ENCODE results near the gene DEFB124.

DEFB124 gene

DNA sequence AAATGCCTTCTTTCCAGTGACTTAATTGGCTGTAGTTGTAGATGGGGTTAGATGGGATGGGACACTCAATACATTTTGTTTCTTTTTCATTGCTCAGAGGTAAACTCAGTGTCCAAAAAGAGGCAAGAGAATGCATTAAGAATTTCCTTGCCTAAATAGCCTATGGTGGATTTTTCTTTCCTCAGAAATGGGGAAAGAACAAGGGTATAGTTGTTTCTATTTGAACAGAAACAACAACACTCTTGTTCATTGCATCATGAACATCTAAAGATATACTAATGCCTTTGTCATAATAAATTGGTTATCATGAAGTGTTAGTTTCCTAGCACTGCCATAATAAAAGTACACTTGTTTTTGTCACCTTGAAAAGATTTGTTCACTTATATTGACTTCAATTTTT, 49.1 kb downstream of the DEFB124 start:
- H3K79me2 ChIP-seq (ENCODE audit: insufficient read depth, low read length): no peaks in the 10 kb centered on the region
- no peak overlapping the region for H3K9ac ChIP-seq (ENCODE audit: low read length)
- no peaks in the 10 kb centered on the region for H3F3A ChIP-seq (ENCODE audit: insufficient read depth)
- no peaks in the 10 kb centered on the region for H3K9me3 ChIP-seq (ENCODE audit: insufficient read depth, low read length)
- no peaks in the 10 kb centered on the region for H3K27me3 ChIP-seq (ENCODE audit: low read length)
- H3K27ac ChIP-seq (ENCODE audit: low read depth, low read length): no peak overlapping the region
- H2AFZ ChIP-seq (ENCODE audit: low read depth, low read length, severe bottlenecking): no peak overlapping the region
- no peaks in the 10 kb centered on the region for H3K36me3 ChIP-seq (ENCODE audit: low read length)
- H4K20me1 ChIP-seq (ENCODE audit: low read depth, low read length): no peaks in the 10 kb centered on the region
- TF ChIP-seq, protein P1, sequence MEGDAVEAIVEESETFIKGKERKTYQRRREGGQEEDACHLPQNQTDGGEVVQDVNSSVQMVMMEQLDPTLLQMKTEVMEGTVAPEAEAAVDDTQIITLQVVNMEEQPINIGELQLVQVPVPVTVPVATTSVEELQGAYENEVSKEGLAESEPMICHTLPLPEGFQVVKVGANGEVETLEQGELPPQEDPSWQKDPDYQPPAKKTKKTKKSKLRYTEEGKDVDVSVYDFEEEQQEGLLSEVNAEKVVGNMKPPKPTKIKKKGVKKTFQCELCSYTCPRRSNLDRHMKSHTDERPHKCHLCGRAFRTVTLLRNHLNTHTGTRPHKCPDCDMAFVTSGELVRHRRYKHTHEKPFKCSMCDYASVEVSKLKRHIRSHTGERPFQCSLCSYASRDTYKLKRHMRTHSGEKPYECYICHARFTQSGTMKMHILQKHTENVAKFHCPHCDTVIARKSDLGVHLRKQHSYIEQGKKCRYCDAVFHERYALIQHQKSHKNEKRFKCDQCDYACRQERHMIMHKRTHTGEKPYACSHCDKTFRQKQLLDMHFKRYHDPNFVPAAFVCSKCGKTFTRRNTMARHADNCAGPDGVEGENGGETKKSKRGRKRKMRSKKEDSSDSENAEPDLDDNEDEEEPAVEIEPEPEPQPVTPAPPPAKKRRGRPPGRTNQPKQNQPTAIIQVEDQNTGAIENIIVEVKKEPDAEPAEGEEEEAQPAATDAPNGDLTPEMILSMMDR (IDR thresholded peaks at IDR 0.05; ENCODE audit: insufficient read depth, low read length, poor library complexity, severe bottlenecking): no peak
- no peak for TF ChIP-seq EZH2phosphoT487 (conservative IDR thresholded peaks at IDR 0.05; ENCODE audit: low read length)
- no peak overlapping the region for H3K4me3 ChIP-seq (ENCODE audit: insufficient read depth, low read length, poor library complexity, severe bottlenecking)
- no peak overlapping the region for H3K4me2 ChIP-seq (ENCODE audit: low read depth, low read length, poor library complexity, severe bottlenecking)
- H3K9me2 ChIP-seq (replicated peaks; ENCODE audit: insufficient read depth, low read length): no peaks in the 10 kb centered on the region

DNA sequence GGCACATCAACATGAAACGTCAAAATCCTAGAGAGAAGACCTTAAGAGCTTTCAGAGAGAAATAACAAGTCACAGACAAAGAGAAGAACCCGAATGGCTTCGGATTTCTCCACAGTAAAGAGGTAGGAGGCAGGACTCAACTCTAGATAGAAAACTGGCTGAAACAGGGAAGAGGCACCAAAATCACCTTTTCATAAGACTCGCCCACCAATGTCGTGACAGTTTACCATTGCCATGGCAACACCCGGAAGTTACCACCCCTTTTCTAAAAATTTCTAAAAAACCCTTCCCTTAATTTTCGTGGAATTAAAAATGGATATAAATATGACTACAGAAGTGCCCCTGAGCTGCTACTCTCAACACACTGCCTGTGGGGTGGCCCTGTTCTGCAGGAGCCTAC, 56.6 kb downstream of the DEFB124 start:
- no peaks in the 10 kb centered on the region for H3K9me3 ChIP-seq (ENCODE audit: insufficient read depth, low read length)
- no peak overlapping the region for H3K27ac ChIP-seq (ENCODE audit: low read depth, low read length)
- no peaks in the 10 kb centered on the region for H4K20me1 ChIP-seq (ENCODE audit: low read depth, low read length)
- H3F3A ChIP-seq (ENCODE audit: insufficient read depth): no peaks in the 10 kb centered on the region
- no peaks in the 10 kb centered on the region for H3K27me3 ChIP-seq (ENCODE audit: low read length)
- TF ChIP-seq, protein P1 (IDR thresholded peaks at IDR 0.05; ENCODE audit: insufficient read depth, low read length, poor library complexity, severe bottlenecking): no peak
- TF ChIP-seq EZH2phosphoT487 (conservative IDR thresholded peaks at IDR 0.05; ENCODE audit: low read length): no peak
- H2AFZ ChIP-seq (ENCODE audit: low read depth, low read length, severe bottlenecking): no peak overlapping the region
- no peak overlapping the region for H3K4me3 ChIP-seq (ENCODE audit: insufficient read depth, low read length, poor library complexity, severe bottlenecking)
- H3K9me2 ChIP-seq (replicated peaks; ENCODE audit: insufficient read depth, low read length): no peaks in the 10 kb centered on the region
- no peak overlapping the region for H3K9ac ChIP-seq (ENCODE audit: low read length)
- H3K79me2 ChIP-seq (ENCODE audit: insufficient read depth, low read length): no peaks in the 10 kb centered on the region
- H3K4me2 ChIP-seq (ENCODE audit: low read depth, low read length, poor library complexity, severe bottlenecking): no peak overlapping the region
- H3K36me3 ChIP-seq (ENCODE audit: low read length): no peaks in the 10 kb centered on the region

DNA sequence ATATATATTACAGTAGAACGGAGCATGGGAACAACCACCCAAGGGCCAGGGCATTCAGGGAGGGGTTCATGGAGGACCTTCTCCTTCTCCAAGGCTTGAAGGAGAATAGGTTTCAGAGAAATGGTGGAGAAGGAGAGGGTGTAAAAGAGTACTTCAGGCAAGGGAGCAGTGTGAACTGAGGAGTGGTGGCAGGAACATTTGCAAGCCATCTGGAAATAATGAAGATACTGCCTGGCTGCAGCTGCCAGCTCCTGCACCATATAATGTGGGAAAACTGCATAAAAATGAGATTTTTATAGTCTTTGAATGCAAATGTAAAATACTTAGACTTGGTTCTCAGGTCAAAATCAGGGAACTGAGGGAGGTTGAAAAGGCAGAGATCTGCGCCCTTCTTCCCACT, 59.3 kb downstream of the DEFB124 start:
- Histone ChIP-seq H4K20me1 (ENCODE audit: low read depth, low read length) (no peaks in the 10 kb centered on the region), H3K9me3 (ENCODE audit: insufficient read depth, low read length) (no peaks in the 10 kb centered on the region), H3K36me3 (ENCODE audit: low read length) (no peaks in the 10 kb centered on the region), H3K9ac (ENCODE audit: low read length) (no peak overlapping the region), H3K4me2 (ENCODE audit: low read depth, low read length, poor library complexity, severe bottlenecking) (no peak overlapping the region), H3K27ac (ENCODE audit: low read depth, low read length) (no peak overlapping the region), H3K79me2 (ENCODE audit: insufficient read depth, low read length) (no peaks in the 10 kb centered on the region), H3K9me2 (replicated peaks; ENCODE audit: insufficient read depth, low read length) (no peaks in the 10 kb centered on the region), H2AFZ (ENCODE audit: low read depth, low read length, severe bottlenecking) (no peak overlapping the region), H3K27me3 (ENCODE audit: low read length) (no peaks in the 10 kb centered on the region), H3F3A (ENCODE audit: insufficient read depth) (no peaks in the 10 kb centered on the region), H3K4me3 (ENCODE audit: insufficient read depth, low read length, poor library complexity, severe bottlenecking) (no peak overlapping the region)
- no peak for TF ChIP-seq EZH2phosphoT487 (conservative IDR thresholded peaks at IDR 0.05; ENCODE audit: low read length)
- TF ChIP-seq, protein P1 (IDR thresholded peaks at IDR 0.05; ENCODE audit: insufficient read depth, low read length, poor library complexity, severe bottlenecking): no peak
